Esophagus squamous epithelium (tissue), 4 donors: Measurements from ENCODE around the gene ESR2.

Experiments
- CTCF ChIP-seq, 6 experiments: fragments of 450-650 bp in 4 of 6; fragments of 200-600 bp in 2 of 6; sonication (generic) in 2 of 6; IDR thresholded peaks; one replicate each; pipeline ENCODE4 v1.5.1; 2016 to 2019; ENCODE audit warnings: antibody characterized with exemption in 6 of 6, mild to moderate bottlenecking in 4 of 6, moderate library complexity in 4 of 6
- POLR2A ChIP-seq, 4 donors: fragments of 450-650 bp; IDR thresholded peaks; one replicate each; pipeline ENCODE4 v1.6.1; 2017; ENCODE audit warnings: antibody characterized with exemption in 4 of 4, mild to moderate bottlenecking in 4 of 4, moderate library complexity in 3 of 4

- TF ChIP-seq CTCF (IDR thresholded peaks at IDR 0.05) = no peak
- TF ChIP-seq POLR2A (IDR thresholded peaks at IDR 0.05) = no peak
These were observed 170.8 kb downstream of the ESR2 start for GRCh38 chr14:64123241-64123822.
